Suprapubic skin (tissue), 4 donors: ENCODE measurements around the gene SGCD.

Source experiments
- EP300 ChIP-seq: sonication (generic); formaldehyde crosslinking; IDR thresholded peaks from one replicate; pipeline ENCODE4 v1.6.1; 2017; ENCODE audit warnings: antibody characterized with exemption
- POLR2AphosphoS5 ChIP-seq, 3 donors: sonication (generic); formaldehyde crosslinking; IDR thresholded peaks; one replicate each; pipeline ENCODE4 v1.6.1; 2017; ENCODE audit warnings: antibody characterized with exemption in 3 of 3
- TF ChIP-seq, protein P1 (sequence below), 2 donors: fragments of 200-600 bp in 1 of 2; fragments of 450-650 bp in 1 of 2; sonication (generic) in 1 of 2; IDR thresholded peaks; one replicate each; pipeline ENCODE4 v1.5.1; 2016 to 2019; ENCODE audit warnings: antibody characterized with exemption in 2 of 2, mild to moderate bottlenecking in 1 of 2, moderate library complexity in 1 of 2

DNA sequence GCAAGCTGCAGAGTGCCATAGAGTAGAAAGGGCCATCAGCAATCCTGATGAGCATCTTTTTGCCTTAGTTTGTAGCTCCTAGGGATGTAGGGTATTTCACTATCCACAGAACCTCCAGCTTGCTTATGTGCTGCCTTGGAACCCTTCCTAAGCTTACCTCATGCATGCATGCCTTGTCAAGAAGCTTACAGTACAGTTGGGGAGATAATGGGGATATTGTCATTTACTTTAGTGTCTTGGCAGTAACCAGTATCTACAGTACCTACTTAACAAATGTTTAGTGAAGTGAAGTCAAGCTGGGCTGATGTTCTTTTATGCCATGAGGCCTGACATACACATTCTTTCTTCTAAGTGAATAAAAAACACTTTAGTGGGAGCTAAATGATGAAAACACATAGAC is 358.5 kb downstream of the SGCD start:
- TF ChIP-seq, protein P1, sequence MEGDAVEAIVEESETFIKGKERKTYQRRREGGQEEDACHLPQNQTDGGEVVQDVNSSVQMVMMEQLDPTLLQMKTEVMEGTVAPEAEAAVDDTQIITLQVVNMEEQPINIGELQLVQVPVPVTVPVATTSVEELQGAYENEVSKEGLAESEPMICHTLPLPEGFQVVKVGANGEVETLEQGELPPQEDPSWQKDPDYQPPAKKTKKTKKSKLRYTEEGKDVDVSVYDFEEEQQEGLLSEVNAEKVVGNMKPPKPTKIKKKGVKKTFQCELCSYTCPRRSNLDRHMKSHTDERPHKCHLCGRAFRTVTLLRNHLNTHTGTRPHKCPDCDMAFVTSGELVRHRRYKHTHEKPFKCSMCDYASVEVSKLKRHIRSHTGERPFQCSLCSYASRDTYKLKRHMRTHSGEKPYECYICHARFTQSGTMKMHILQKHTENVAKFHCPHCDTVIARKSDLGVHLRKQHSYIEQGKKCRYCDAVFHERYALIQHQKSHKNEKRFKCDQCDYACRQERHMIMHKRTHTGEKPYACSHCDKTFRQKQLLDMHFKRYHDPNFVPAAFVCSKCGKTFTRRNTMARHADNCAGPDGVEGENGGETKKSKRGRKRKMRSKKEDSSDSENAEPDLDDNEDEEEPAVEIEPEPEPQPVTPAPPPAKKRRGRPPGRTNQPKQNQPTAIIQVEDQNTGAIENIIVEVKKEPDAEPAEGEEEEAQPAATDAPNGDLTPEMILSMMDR (IDR thresholded peaks at IDR 0.05) = no peak
- no peak for TF ChIP-seq POLR2AphosphoS5 (IDR thresholded peaks at IDR 0.05)
- TF ChIP-seq EP300 = no peak
